ENCODE data around the gene ANOS1. TPM values are rescaled to one million over a fixed set of nuclear protein-coding genes. Genes with fewer than 3 reads are reported as not detected.
"Not testable (repeated sequence)": the region's sequence is repeated elsewhere in the genome, so short reads cannot be mapped to it uniquely, and the experiment has no call there.

Gene ANOS1
- total and polyA plus RNA-seq, 2 donors (not counting 1 experiment from before 2014, with no cell fraction given) = under 0.01 to 0.07 TPM

GRCh38 chrX:8520791-8521190 lies 211.1 kb downstream of the ANOS1 start:
- DNase-seq (ENCODE audit: low read depth in 2 of 2) = peak in 1 of 2 donors; percentile 65
- Histone ChIP-seq H3K9me3 (ENCODE audit: control insufficient read depth, insufficient read depth, low read depth, low read length) (no peaks in the 10 kb centered on the region), H3K4me3 (replicated peaks in 1 of 4; ENCODE audit: control extremely low read depth in 1 of 4, insufficient read depth in 1 of 4, low read depth in 3 of 4, low read length in 4 of 4) (no peak overlapping the region), H3K4me1 (ENCODE audit: control insufficient read depth, extremely low read depth, insufficient read depth, low read length) (no peaks in the 10 kb centered on the region), H2AFZ (ENCODE audit: low read length) (no peak overlapping the region), H3K27me3 (ENCODE audit: control insufficient read depth, insufficient read depth, low read length) (no peaks in the 10 kb centered on the region), H4K20me1 (ENCODE audit: control insufficient read depth, extremely low read depth, insufficient read depth, low read length) (no peaks in the 10 kb centered on the region), H3K79me2 (ENCODE audit: control insufficient read depth, insufficient read depth, low read length) (no peaks in the 10 kb centered on the region), H3K4me2 (ENCODE audit: extremely low read depth, insufficient read depth, low read length) (no peak overlapping the region), H3K36me3 (ENCODE audit: control insufficient read depth, insufficient read depth, low read length) (no peaks in the 10 kb centered on the region), H3K27ac (ENCODE audit: insufficient read depth, low read length) (no peak overlapping the region), H3K9ac (ENCODE audit: insufficient read depth, low read length) (no peak overlapping the region)
- TF ChIP-seq CTCF (conservative IDR thresholded peaks at IDR 0.05 in 1 of 2, IDR thresholded peaks at IDR 0.05 in 1 of 2; ENCODE audit: low read depth in 1 of 2, low read length in 2 of 2) (no peak), EZH2 (IDR thresholded peaks at IDR 0.05; ENCODE audit: low read length, missing control alignments) (no peak)

DNA sequence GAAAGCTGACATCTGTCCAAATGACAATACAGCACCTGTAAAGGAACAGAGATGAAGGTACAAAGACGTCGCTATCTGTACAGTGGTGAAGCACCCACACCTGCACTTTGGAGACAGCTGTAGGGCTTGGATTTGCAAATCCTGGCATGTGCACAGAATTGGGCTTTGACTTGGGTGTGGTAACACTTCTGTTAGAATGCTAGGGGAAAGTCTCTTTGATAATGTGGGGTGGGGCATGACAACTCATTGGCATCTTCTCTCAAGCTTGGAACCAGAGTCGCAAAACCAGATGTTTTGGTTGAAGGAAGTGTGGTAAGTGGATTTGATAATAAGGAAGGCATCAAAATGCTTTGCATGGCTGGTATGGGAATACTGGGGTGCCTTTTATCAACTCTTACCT lies 211.8 kb downstream of the ANOS1 start:
- Histone ChIP-seq H3K4me1 (ENCODE audit: control insufficient read depth, extremely low read depth, insufficient read depth, low read length) (no peaks in the 10 kb centered on the region), H3K9ac (ENCODE audit: insufficient read depth, low read length) (no peak overlapping the region), H4K20me1 (ENCODE audit: control insufficient read depth, extremely low read depth, insufficient read depth, low read length) (no peaks in the 10 kb centered on the region), H3K4me3 (replicated peaks in 1 of 4; ENCODE audit: control extremely low read depth in 1 of 4, insufficient read depth in 1 of 4, low read depth in 3 of 4, low read length in 4 of 4) (no peak overlapping the region), H3K9me3 (ENCODE audit: control insufficient read depth, insufficient read depth, low read depth, low read length) (no peaks in the 10 kb centered on the region), H2AFZ (ENCODE audit: low read length) (no peak overlapping the region), H3K79me2 (ENCODE audit: control insufficient read depth, insufficient read depth, low read length) (no peaks in the 10 kb centered on the region), H3K27ac (ENCODE audit: insufficient read depth, low read length) (no peak overlapping the region), H3K4me2 (ENCODE audit: extremely low read depth, insufficient read depth, low read length) (no peak overlapping the region), H3K36me3 (ENCODE audit: control insufficient read depth, insufficient read depth, low read length) (no peaks in the 10 kb centered on the region), H3K27me3 (ENCODE audit: control insufficient read depth, insufficient read depth, low read length) (no peaks in the 10 kb centered on the region)
- no peak for TF ChIP-seq EZH2 (IDR thresholded peaks at IDR 0.05; ENCODE audit: low read length, missing control alignments)
- TF ChIP-seq CTCF (conservative IDR thresholded peaks at IDR 0.05 in 1 of 2, IDR thresholded peaks at IDR 0.05 in 1 of 2; ENCODE audit: low read depth in 1 of 2, low read length in 2 of 2) = no peak
- DNase-seq (ENCODE audit: low read depth in 2 of 2) = no peak

DNA sequence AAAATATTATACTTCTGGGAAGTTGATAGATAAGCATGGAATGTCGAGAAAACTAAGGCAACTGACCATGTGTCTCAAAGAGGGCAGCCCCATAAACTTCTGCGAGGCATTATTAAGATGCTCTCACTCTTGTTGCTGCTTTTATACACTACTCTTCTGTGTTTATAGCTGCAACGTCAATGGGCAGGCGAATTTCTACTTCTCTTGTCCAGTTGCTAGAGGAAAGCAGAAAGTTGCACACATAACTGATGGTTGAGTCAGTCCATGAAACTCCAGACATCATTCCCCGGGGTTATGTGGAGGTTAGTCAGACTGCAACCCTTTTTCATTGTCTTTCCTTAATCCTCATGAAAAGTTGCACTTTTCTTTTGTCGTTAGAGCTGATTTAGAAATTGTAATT lies 227.5 kb downstream of the ANOS1 start:
- no peak overlapping the region for H3K4me2 ChIP-seq (ENCODE audit: extremely low read depth, insufficient read depth, low read length)
- H3K79me2 ChIP-seq (ENCODE audit: control insufficient read depth, insufficient read depth, low read length) = no peaks in the 10 kb centered on the region
- no peak overlapping the region for H3K9ac ChIP-seq (ENCODE audit: insufficient read depth, low read length)

GRCh38 chrX:8502101-8502500 lies 229.8 kb downstream of the ANOS1 start:
- not testable (repeated sequence) for H3K4me1 ChIP-seq (ENCODE audit: control insufficient read depth, extremely low read depth, insufficient read depth, low read length); H3K27ac ChIP-seq (ENCODE audit: insufficient read depth, low read length); H3K9me3 ChIP-seq (ENCODE audit: control insufficient read depth, insufficient read depth, low read depth, low read length); H2AFZ ChIP-seq (ENCODE audit: low read length); DNase-seq (ENCODE audit: low read depth in 2 of 2); H3K4me3 ChIP-seq (replicated peaks in 1 of 4; ENCODE audit: control extremely low read depth in 1 of 4, insufficient read depth in 1 of 4, low read depth in 3 of 4, low read length in 4 of 4); H3K27me3 ChIP-seq (ENCODE audit: control insufficient read depth, insufficient read depth, low read length); H3K36me3 ChIP-seq (ENCODE audit: control insufficient read depth, insufficient read depth, low read length); H4K20me1 ChIP-seq (ENCODE audit: control insufficient read depth, extremely low read depth, insufficient read depth, low read length); H3K9ac ChIP-seq (ENCODE audit: insufficient read depth, low read length); H3K4me2 ChIP-seq (ENCODE audit: extremely low read depth, insufficient read depth, low read length); H3K79me2 ChIP-seq (ENCODE audit: control insufficient read depth, insufficient read depth, low read length)

More for the DNA sequence above, 227.5 kb downstream of the ANOS1 start:
- Histone ChIP-seq H3K27me3 (ENCODE audit: control insufficient read depth, insufficient read depth, low read length) (no peaks in the 10 kb centered on the region), H2AFZ (ENCODE audit: low read length) (no peak overlapping the region), H3K4me1 (ENCODE audit: control insufficient read depth, extremely low read depth, insufficient read depth, low read length) (no peaks in the 10 kb centered on the region), H3K36me3 (ENCODE audit: control insufficient read depth, insufficient read depth, low read length) (no peaks in the 10 kb centered on the region), H4K20me1 (ENCODE audit: control insufficient read depth, extremely low read depth, insufficient read depth, low read length) (no peaks in the 10 kb centered on the region), H3K27ac (ENCODE audit: insufficient read depth, low read length) (no peak overlapping the region), H3K4me3 (replicated peaks in 1 of 4; ENCODE audit: control extremely low read depth in 1 of 4, insufficient read depth in 1 of 4, low read depth in 3 of 4, low read length in 4 of 4) (no peak overlapping the region), H3K9me3 (ENCODE audit: control insufficient read depth, insufficient read depth, low read depth, low read length) (no peaks in the 10 kb centered on the region)
- TF ChIP-seq EZH2 (IDR thresholded peaks at IDR 0.05; ENCODE audit: low read length, missing control alignments) (no peak), CTCF (conservative IDR thresholded peaks at IDR 0.05 in 1 of 2, IDR thresholded peaks at IDR 0.05 in 1 of 2; ENCODE audit: low read depth in 1 of 2, low read length in 2 of 2) (no peak)
- DNase-seq (ENCODE audit: low read depth in 2 of 2) = peak; percentile 18 to 95

All from fibroblast of lung (primary cell).